Measurements from ENCODE around the gene SNAP23. TPM values are rescaled to one million over a fixed set of nuclear protein-coding genes. Genes with fewer than 3 reads are reported as not detected.

SNAP23 gene
- total RNA-seq, 1 experiment from 2014 or later: 31.2 TPM

DNA sequence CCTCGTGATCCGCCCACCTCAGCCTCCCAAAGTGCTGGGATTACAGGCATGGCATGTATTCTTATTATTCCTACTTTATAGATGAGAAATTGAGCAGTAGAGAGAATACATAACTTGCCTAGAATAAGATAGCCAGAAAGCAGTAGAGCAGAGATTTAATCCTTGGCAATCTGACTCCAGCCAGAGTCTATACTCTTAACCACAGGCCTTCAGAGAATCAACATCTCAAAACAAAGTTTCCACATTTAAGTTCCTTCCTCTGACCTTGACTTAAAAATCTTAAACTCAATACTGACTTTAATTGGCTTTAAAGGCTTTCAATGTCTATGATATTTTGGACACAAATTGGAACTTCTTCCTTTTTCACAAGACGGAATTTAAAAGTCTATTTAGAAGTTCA, 41.6 kb upstream of the SNAP23 start (continued):
- no peak for TF ChIP-seq YY1 (IDR thresholded peaks at IDR 0.05; ENCODE audit: extremely low read depth, insufficient replicate concordance, low read depth, low read length)
- no peak for TF ChIP-seq SIN3A (IDR thresholded peaks at IDR 0.05; ENCODE audit: low read depth)

DNA sequence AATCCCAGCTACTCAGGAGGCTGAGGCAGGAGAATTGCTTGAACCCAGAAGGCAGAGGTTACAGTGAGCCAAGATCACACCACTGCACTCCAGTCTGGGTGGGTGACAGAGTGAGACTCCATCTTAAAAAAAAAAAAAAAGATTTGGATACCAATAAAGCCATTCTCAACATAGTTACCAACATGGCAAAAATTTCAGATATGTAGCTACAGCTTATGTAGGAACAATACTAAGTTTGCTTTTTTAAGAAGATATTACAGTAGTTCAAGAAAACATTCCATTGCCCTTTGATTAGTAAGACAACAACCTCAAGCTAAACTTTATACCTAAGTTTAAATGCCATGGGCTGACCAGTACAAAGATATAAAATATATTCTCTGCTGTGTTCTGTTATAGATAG, 38.9 kb upstream of the SNAP23 start:
- no peaks in the 10 kb centered on the region for H3K4me1 ChIP-seq (ENCODE audit: control insufficient read depth in 1 of 2, insufficient read depth in 2 of 2, low read length in 2 of 2)
- no peaks in the 10 kb centered on the region for H3K27me3 ChIP-seq (ENCODE audit: insufficient read depth, low read length)
- peaks cover under 1 to 2% of the 10 kb centered on the region in 2 experiments; a peak in 2 of 4 replicates for H3K36me3 ChIP-seq (ENCODE audit: control insufficient read depth in 1 of 2, insufficient read depth in 2 of 2, low read length in 2 of 2)
- no peaks in the 10 kb centered on the region for H4K20me1 ChIP-seq (ENCODE audit: insufficient read depth)
- intact Hi-C loops (cut with micrococcal nuclease): no loop called here
- TF ChIP-seq EGR1 (IDR thresholded peaks at IDR 0.05; ENCODE audit: low read depth) (no peak), TCF7L2 (IDR thresholded peaks at IDR 0.05; ENCODE audit: borderline replicate concordance, extremely low read depth, insufficient read depth, insufficient read length) (no peak), SIN3A (IDR thresholded peaks at IDR 0.05; ENCODE audit: low read depth) (no peak), EZH2 (IDR thresholded peaks at IDR 0.05) (no peak)
- TF ChIP-seq, protein P1, sequence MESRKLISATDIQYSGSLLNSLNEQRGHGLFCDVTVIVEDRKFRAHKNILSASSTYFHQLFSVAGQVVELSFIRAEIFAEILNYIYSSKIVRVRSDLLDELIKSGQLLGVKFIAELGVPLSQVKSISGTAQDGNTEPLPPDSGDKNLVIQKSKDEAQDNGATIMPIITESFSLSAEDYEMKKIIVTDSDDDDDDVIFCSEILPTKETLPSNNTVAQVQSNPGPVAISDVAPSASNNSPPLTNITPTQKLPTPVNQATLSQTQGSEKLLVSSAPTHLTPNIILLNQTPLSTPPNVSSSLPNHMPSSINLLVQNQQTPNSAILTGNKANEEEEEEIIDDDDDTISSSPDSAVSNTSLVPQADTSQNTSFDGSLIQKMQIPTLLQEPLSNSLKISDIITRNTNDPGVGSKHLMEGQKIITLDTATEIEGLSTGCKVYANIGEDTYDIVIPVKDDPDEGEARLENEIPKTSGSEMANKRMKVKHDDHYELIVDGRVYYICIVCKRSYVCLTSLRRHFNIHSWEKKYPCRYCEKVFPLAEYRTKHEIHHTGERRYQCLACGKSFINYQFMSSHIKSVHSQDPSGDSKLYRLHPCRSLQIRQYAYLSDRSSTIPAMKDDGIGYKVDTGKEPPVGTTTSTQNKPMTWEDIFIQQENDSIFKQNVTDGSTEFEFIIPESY (IDR thresholded peaks at IDR 0.05; ENCODE audit: extremely low read depth, insufficient replicate concordance, low read length): no peak
- no TSS peak for BruUV-seq (replicated peaks)
- no peaks in the 10 kb centered on the region for H3K9me2 ChIP-seq (ENCODE audit: insufficient read depth)
- ChIA-PET CTCF (no interaction called here), RAD21 (ENCODE audit: low non-redundant PET in 1 of 2, low total read pairs in 2 of 2, uncharacterized antibody in 2 of 2, unreplicated experiment in 2 of 2) (no interaction called here), POLR2A (no interaction called here)
- H3K9ac ChIP-seq (ENCODE audit: low read length): no peak overlapping the region
- no peak overlapping the region for H3K27ac ChIP-seq (ENCODE audit: low read depth, low read length)
- no peak for ATAC-seq
- H3K79me2 ChIP-seq (ENCODE audit: insufficient read depth, low read length): no peaks in the 10 kb centered on the region
- H2AFZ ChIP-seq (ENCODE audit: low read depth, low read length, poor library complexity, severe bottlenecking): no peak overlapping the region
- no peak overlapping the region for H3K4me2 ChIP-seq (ENCODE audit: low read length)
- no peak overlapping the region for H3K4me3 ChIP-seq (replicated peaks in 1 of 2; ENCODE audit: low read depth in 1 of 2, low read length in 2 of 2)
- no peak for DNase-seq (ENCODE audit: low read depth, low spot score)
- no peaks in the 10 kb centered on the region for H3K9me3 ChIP-seq (ENCODE audit: control insufficient read depth in 1 of 2, insufficient read depth in 1 of 2, low read depth in 1 of 2, low read length in 2 of 2)
